CD4-positive, alpha-beta T cell treated with Interleukin-17A for 4 hours (primary cell): Measurements from ENCODE around the gene DDX49.
"Not testable (repeated sequence)": the region's sequence is repeated elsewhere in the genome, so short reads cannot be mapped to it uniquely, and the experiment has no call there.

Experiments
- DNase-seq: peaks from one replicate; pipeline ENCODE4 v3.0.0-alpha.2; 2020; ENCODE audit warnings: mixed read lengths

Gene DDX49

GRCh38 chr19:18896421-18896841, 23.1 kb upstream of the DDX49 start:
- DNase-seq = no peak

GRCh38 chr19:18897094-18898029, 22.2 kb upstream of the DDX49 start:
- DNase-seq = no peak

- no peak for DNase-seq
Measured at GRCh38 chr19:18898081-18898606, 21.4 kb upstream of the DDX49 start.

- DNase-seq = no peak
Measured at GRCh38 chr19:18898607-18899408, 20.7 kb upstream of the DDX49 start.

GRCh38 chr19:18899624-18900560, 19.6 kb upstream of the DDX49 start:
- DNase-seq = no peak

GRCh38 chr19:18900700-18901481, 18.6 kb upstream of the DDX49 start:
- DNase-seq = no peak

- DNase-seq = no peak
Measured at GRCh38 chr19:18901491-18901890, 18.0 kb upstream of the DDX49 start.

- DNase-seq = not testable (repeated sequence)
Measured at GRCh38 chr19:18902519-18902918, 17.0 kb upstream of the DDX49 start.

GRCh38 chr19:18903156-18904037, 16.1 kb upstream of the DDX49 start:
- no peak for DNase-seq

- no peak for DNase-seq
Measured at GRCh38 chr19:18904334-18905057, 15.0 kb upstream of the DDX49 start.

GRCh38 chr19:18905058-18905456, 14.5 kb upstream of the DDX49 start:
- DNase-seq = no peak

- no peak for DNase-seq
Measured at GRCh38 chr19:18905513-18906236, 13.8 kb upstream of the DDX49 start.

- DNase-seq = no peak
Measured at GRCh38 chr19:18906605-18907519, 12.7 kb upstream of the DDX49 start.

- DNase-seq = no peak
Measured at GRCh38 chr19:18908917-18909619, 10.4 kb upstream of the DDX49 start.

- no peak for DNase-seq
Measured at GRCh38 chr19:18910010-18910409, 9.5 kb upstream of the DDX49 start.

- no peak for DNase-seq
Measured at GRCh38 chr19:18910801-18911436, 8.6 kb upstream of the DDX49 start.

- DNase-seq = no peak
Measured at GRCh38 chr19:18912933-18913332, 6.6 kb upstream of the DDX49 start.
